Left ventricle myocardium inferior (tissue), 1 donor: ENCODE data around the gene FAM107B. TPM values are rescaled to one million over a fixed set of nuclear protein-coding genes. Genes with fewer than 3 reads are reported as not detected.

ENCODE experiments used
- DNase-seq: peaks from one replicate; pipeline ENCODE4 v3.0.0-alpha.2; 2020
- H3K27ac ChIP-seq: fragments of 200-600 bp; replicated peaks from 2 replicates; pipeline ENCODE4 v1.8.0; 2021
- H3K27me3 ChIP-seq: fragments of 200-600 bp; 2 replicates; pipeline ENCODE4 v1.8.0; 2021; ENCODE audit warnings: low read depth
- H3K36me3 ChIP-seq: fragments of 200-600 bp; 2 replicates; pipeline ENCODE4 v1.8.0; 2021
- H3K4me1 ChIP-seq: fragments of 200-600 bp; 2 replicates; pipeline ENCODE4 v1.8.0; 2021
- H3K4me3 ChIP-seq: fragments of 200-600 bp; 2 replicates; pipeline ENCODE4 v1.8.0; 2021; ENCODE audit warnings: mild to moderate bottlenecking, moderate library complexity
- H3K9me3 ChIP-seq: fragments of 200-600 bp; replicated peaks from 2 replicates; pipeline ENCODE4 v1.8.0; 2021
- CTCF ChIP-seq: fragments of 200-600 bp; IDR thresholded peaks from 2 replicates; pipeline ENCODE4 v1.8.0; 2021; ENCODE audit warnings: antibody characterized with exemption, mild to moderate bottlenecking, borderline replicate concordance
- intact Hi-C: fragments of 100-400 bp; cut with micrococcal nuclease; formaldehyde crosslinking; loops from one replicate; pipeline ENCODE4 v1.11.0; 2022
- total RNA-seq: library from RNA; stranded (reverse); fragmentation: NEBNext Ultra II Directional; extraction: Animal tissue kit (Norgen Biotek cat#: 25700); gene quantifications from one replicate; pipeline ENCODE4 v1.2.1, GENCODE V29; 2021
- donor health status: DM: no; HTN: yes; CAD: no; lungs with severe emphysema.

Gene FAM107B
- total RNA-seq, 1 donor from 2014 or later = 4.7 TPM

DNA sequence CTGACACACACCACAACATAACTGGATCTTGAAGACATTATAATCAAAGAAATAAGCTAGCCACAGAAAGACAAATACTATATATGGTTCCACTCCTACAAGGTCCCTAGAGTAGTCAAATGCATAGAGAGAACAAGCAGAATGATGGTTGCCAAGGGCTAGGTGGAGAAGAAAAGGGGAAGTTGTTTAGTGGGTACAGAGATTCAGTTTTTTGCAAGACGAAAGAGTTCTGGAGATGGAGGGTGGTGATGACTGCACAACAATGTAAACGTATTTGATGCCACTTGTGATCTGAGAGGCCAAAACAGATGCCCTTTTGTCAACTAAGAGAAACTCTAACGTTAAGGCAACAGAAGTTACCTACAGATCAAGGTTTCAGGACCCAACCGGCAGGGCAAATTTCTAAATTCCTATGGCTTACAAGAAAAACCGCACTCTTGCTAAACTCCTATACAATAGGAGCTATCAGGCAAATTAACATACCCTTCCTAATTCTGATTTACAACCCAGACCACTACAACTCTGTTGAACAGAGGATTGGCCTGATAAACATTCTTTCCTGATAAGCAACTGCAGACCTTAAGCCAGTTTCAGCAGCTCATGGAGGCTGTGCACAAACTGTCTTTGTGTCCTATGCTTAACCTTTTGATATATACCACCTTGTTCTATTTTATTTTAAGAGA is 69.0 kb downstream of the FAM107B start:
- no peak for DNase-seq
- intact Hi-C loops = no loop called here
- TF ChIP-seq CTCF = no peak
- Histone ChIP-seq H3K4me3 (no peak overlapping the region), H3K36me3 (no peaks in the 10 kb centered on the region), H3K27me3 (no peaks in the 10 kb centered on the region), H3K27ac (no peak overlapping the region), H3K4me1 (no peaks in the 10 kb centered on the region), H3K9me3 (no peaks in the 10 kb centered on the region)

GRCh38 chr10:14703631-14704001 is 71.1 kb downstream of the FAM107B start:
- H3K36me3 ChIP-seq = no peaks in the 10 kb centered on the region
- peaks cover 4% of the 10 kb centered on the region for H3K9me3 ChIP-seq
- no peaks in the 10 kb centered on the region for H3K27me3 ChIP-seq
- no peak for DNase-seq
- no peak overlapping the region for H3K4me3 ChIP-seq
- no peak overlapping the region for H3K27ac ChIP-seq
- H3K4me1 ChIP-seq = no peaks in the 10 kb centered on the region
- TF ChIP-seq CTCF = no peak
- intact Hi-C loops = no loop called here

- TF ChIP-seq CTCF = no peak
- Histone ChIP-seq H3K9me3 (peaks cover 4% of the 10 kb centered on the region), H3K36me3 (no peaks in the 10 kb centered on the region), H3K27ac (no peak overlapping the region), H3K4me3 (no peak overlapping the region), H3K27me3 (no peaks in the 10 kb centered on the region), H3K4me1 (no peaks in the 10 kb centered on the region)
- DNase-seq = no peak
- intact Hi-C loops = no loop called here
Observed at GRCh38 chr10:14701466-14701865, 73.2 kb downstream of the FAM107B start.

- Histone ChIP-seq H3K27me3 (no peaks in the 10 kb centered on the region), H3K9me3 (peaks cover 4% of the 10 kb centered on the region), H3K4me1 (no peaks in the 10 kb centered on the region), H3K4me3 (no peak overlapping the region), H3K27ac (no peak overlapping the region), H3K36me3 (no peaks in the 10 kb centered on the region)
- no peak for TF ChIP-seq CTCF
- peak; percentile 18 for DNase-seq
- intact Hi-C loops = no loop called here
Observed at GRCh38 chr10:14700546-14700945, 74.2 kb downstream of the FAM107B start.

DNA sequence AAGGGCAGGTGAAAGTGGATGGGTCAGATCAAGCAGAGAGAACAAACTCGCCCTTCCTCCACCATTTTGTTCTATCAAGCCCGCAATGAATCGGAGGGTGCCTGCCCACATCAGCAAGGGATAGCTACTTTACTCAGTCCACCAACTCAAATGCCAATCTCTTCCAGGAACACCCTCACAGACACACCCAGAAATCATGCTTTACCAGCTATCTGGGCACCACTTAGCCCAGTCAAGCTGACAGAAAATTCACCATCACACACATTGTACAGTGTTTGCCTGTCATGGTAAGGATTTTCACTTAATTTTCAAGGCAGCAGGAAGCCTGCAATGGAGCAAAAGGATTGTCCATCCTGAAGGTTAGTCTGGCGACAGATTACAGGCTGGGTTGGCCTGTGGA is 75.2 kb downstream of the FAM107B start:
- Histone ChIP-seq H3K27me3 (no peaks in the 10 kb centered on the region), H3K27ac (no peak overlapping the region), H3K9me3 (peaks cover 4% of the 10 kb centered on the region), H3K4me3 (no peak overlapping the region), H3K4me1 (no peaks in the 10 kb centered on the region), H3K36me3 (no peaks in the 10 kb centered on the region)
- no peak for TF ChIP-seq CTCF
- DNase-seq = no peak
- intact Hi-C loops = no loop called here
